HCEC 1CT (cell line): ENCODE results near the gene NAB1.
A peak's percentile ranks its signal among the peaks of the same experiment; 100 is the strongest.
"Not testable (repeated sequence)": the region's sequence is repeated elsewhere in the genome, so short reads cannot be mapped to it uniquely, and the experiment has no call there.

Experiments used
- DNase-seq: peaks from one replicate; pipeline ENCODE4 v3.0.0-alpha.2; 2017

Gene NAB1

GRCh38 chr2:190649035-190649797 lies at the start of gene NAB1:
Gene NAB1 (plus strand): TSS chr2:190649083. CDS start chr2:190659177, 10,094 bp downstream.
- peak; percentile 48 for DNase-seq

GRCh38 chr2:190599546-190600220 lies 49.2 kb upstream of the NAB1 start:
- no peak for DNase-seq

- no peak for DNase-seq
Observed at GRCh38 chr2:190600293-190601103, 48.4 kb upstream of the NAB1 start.

GRCh38 chr2:190603374-190603773 lies 45.5 kb upstream of the NAB1 start:
- no peak for DNase-seq

GRCh38 chr2:190607014-190607597 lies 41.8 kb upstream of the NAB1 start:
- peak; percentile 87 for DNase-seq

GRCh38 chr2:190607657-190608357 lies 41.1 kb upstream of the NAB1 start:
- peak; percentile 81 for DNase-seq

- DNase-seq = not testable (repeated sequence)
Observed at GRCh38 chr2:190608863-190609262, 40.0 kb upstream of the NAB1 start.

GRCh38 chr2:190609397-190609796 lies 39.5 kb upstream of the NAB1 start:
- DNase-seq = not testable (repeated sequence)

GRCh38 chr2:190610528-190610927 lies 38.4 kb upstream of the NAB1 start:
- DNase-seq = not testable (repeated sequence)

GRCh38 chr2:190615555-190616200 lies 33.2 kb upstream of the NAB1 start:
- no peak for DNase-seq

GRCh38 chr2:190618030-190618429 lies 30.9 kb upstream of the NAB1 start:
- DNase-seq = no peak

GRCh38 chr2:190625691-190626090 lies 23.2 kb upstream of the NAB1 start:
- DNase-seq = no peak

GRCh38 chr2:190626641-190627210 lies 22.2 kb upstream of the NAB1 start:
- DNase-seq = no peak

GRCh38 chr2:190627448-190628412 lies 21.2 kb upstream of the NAB1 start:
- peak; percentile 19 for DNase-seq

GRCh38 chr2:190628591-190629319 lies 20.1 kb upstream of the NAB1 start:
- DNase-seq = no peak

GRCh38 chr2:190634381-190634780 lies 14.5 kb upstream of the NAB1 start:
- no peak for DNase-seq

- DNase-seq = no peak
Observed at GRCh38 chr2:190635781-190636180, 13.1 kb upstream of the NAB1 start.

- DNase-seq = peak; percentile 84
Observed at GRCh38 chr2:190636361-190636760, 12.5 kb upstream of the NAB1 start.

GRCh38 chr2:190637281-190637734 lies 11.6 kb upstream of the NAB1 start:
- DNase-seq = peak; percentile 61
